ENCODE results near the gene CRTAC1. TPM values are rescaled to one million over a fixed set of nuclear protein-coding genes. Genes with fewer than 3 reads are reported as not detected.

CRTAC1 gene
- total RNA-seq, 1 donor from 2014 or later = 2.3 TPM

DNA sequence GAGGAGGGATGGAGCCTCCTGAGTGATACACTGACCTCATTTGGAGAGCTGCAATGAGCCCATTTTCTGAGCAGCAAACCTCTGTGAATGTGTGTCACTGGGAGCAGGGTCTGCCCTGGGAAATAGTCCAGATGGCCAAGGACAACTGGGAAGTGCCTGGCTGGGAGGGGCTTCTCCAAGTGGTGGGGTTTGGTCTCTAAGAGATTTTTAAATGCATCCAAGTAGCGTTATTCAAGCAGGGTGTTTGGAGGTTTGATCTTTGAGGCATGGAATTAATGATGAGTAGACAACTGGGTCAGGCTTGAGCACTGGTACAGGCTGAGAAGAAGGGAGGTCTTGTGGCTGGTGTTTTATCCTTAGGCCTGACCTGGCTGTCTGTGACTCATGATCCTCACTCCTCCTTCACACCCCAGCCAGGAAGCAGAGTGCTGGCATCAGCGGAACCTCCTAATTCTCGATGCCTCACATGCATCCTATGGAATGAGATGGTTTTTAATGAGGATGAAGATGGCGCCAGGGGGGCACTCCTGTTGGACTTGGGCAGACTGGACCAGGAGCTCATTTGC, 177.5 kb downstream of the CRTAC1 start:
- H3K27me3 ChIP-seq (ENCODE audit: low read depth) = peaks cover 84% of the 10 kb centered on the region
- H3K4me1 ChIP-seq = peaks cover 9% of the 10 kb centered on the region
- no peak overlapping the region for H3K27ac ChIP-seq (replicated peaks)
- peaks cover 7% of the 10 kb centered on the region for H3K9me3 ChIP-seq (replicated peaks)
- TF ChIP-seq, protein P1, sequence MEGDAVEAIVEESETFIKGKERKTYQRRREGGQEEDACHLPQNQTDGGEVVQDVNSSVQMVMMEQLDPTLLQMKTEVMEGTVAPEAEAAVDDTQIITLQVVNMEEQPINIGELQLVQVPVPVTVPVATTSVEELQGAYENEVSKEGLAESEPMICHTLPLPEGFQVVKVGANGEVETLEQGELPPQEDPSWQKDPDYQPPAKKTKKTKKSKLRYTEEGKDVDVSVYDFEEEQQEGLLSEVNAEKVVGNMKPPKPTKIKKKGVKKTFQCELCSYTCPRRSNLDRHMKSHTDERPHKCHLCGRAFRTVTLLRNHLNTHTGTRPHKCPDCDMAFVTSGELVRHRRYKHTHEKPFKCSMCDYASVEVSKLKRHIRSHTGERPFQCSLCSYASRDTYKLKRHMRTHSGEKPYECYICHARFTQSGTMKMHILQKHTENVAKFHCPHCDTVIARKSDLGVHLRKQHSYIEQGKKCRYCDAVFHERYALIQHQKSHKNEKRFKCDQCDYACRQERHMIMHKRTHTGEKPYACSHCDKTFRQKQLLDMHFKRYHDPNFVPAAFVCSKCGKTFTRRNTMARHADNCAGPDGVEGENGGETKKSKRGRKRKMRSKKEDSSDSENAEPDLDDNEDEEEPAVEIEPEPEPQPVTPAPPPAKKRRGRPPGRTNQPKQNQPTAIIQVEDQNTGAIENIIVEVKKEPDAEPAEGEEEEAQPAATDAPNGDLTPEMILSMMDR (IDR thresholded peaks at IDR 0.05; ENCODE audit: borderline replicate concordance) = no peak
- intact Hi-C loops (cut with micrococcal nuclease) = no loop called here
- no peak for DNase-seq
- H3K4me3 ChIP-seq = no peak overlapping the region
- H3K36me3 ChIP-seq = no peaks in the 10 kb centered on the region

DNA sequence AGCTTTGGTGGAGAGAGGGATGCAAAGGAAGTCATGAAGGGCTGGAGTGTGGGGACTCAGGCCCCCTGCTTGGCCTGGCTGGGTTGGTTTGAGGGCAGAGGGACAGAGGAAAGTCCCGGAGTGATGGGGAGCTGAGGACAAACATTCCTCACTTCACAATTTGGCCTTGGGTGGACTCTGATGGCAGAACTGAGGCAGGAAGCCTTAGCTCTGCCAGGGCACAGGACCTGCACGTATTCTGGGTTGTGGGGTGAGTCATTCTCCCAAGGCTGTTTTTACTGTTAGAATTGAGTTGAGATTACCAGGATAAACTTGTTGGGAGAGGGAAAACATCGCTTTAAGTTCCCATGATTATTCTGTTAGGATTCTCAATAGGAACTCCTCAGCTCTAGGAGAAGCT, 178.1 kb downstream of the CRTAC1 start:
- no peak for DNase-seq
- H3K9me3 ChIP-seq (replicated peaks) = peaks cover 7% of the 10 kb centered on the region
- H3K36me3 ChIP-seq = no peaks in the 10 kb centered on the region
- TF ChIP-seq, protein P1 (IDR thresholded peaks at IDR 0.05; ENCODE audit: borderline replicate concordance) = no peak
- intact Hi-C loops (cut with micrococcal nuclease) = no loop called here
- H3K4me3 ChIP-seq = no peak overlapping the region
- H3K4me1 ChIP-seq = peaks cover 9% of the 10 kb centered on the region
- H3K27me3 ChIP-seq (ENCODE audit: low read depth) = peaks cover 83% of the 10 kb centered on the region
- H3K27ac ChIP-seq (replicated peaks) = no peak overlapping the region

DNA sequence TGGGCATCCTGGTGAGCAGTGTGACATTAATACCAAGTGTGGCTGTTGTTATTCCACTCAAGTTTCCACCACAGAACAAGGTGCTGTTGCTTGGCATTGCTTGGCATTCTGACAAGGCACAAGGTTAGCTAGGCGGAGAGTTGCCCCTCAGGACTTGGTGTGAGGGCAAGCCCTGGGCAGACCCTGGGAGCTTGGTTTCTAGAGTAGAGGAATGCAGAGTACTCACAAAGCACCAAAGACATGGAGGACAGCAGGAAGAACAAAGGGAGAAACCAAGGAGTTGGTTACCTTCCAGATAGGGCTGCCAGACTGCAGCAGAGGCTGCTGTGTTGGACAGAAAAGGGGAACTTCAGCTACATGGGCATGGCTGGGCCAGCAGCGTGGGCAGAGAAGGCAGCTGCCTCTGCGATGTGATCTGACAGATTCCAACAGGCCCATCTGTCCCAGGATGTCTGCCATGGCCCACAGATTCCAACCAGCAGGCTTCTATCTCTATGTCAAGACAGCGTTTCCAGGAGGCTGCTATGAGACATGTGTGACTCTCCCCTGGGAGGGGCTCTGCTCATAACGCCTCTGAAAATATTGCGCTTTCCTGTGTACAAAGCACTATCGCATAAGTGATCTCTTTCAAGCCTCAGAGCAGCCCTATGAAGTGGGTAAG, 178.9 kb downstream of the CRTAC1 start:
- H3K27ac ChIP-seq (replicated peaks) = no peak overlapping the region
- peaks cover 89% of the 10 kb centered on the region for H3K27me3 ChIP-seq (ENCODE audit: low read depth)
- peaks cover 3% of the 10 kb centered on the region for H3K9me3 ChIP-seq (replicated peaks)

DNA sequence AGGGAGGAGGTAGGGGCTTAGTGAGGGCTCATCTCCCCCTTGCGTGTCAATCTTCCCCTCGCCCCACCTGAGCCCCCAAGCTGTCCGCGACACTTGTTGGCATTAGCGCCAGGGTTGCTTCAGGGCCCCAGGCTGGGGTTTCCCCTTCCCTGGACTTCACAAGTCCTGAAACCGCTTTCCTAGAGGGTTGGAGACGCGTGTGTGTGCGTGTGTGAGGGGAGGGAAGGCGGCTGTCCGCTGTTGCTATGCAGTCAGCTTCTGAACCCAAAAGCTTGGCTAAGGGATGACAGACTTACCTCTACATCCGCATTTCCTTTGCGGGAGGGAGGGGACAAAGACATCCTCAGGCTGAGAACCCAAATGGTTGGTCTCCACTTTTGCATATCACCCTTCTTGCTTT, 180.0 kb downstream of the CRTAC1 start:
- Histone ChIP-seq H3K27me3 (ENCODE audit: low read depth) (peaks cover 92% of the 10 kb centered on the region), H3K4me1 (peaks cover 9% of the 10 kb centered on the region), H3K4me3 (peak overlapping the region; percentile 66), H3K27ac (replicated peaks) (no peak overlapping the region), H3K36me3 (no peaks in the 10 kb centered on the region), H3K9me3 (replicated peaks) (no peaks in the 10 kb centered on the region)
- no peak for DNase-seq
- intact Hi-C loops (cut with micrococcal nuclease) = no loop called here
- TF ChIP-seq, protein P1 (IDR thresholded peaks at IDR 0.05; ENCODE audit: borderline replicate concordance) = no peak

More for the DNA sequence above, 178.9 kb downstream of the CRTAC1 start:
- intact Hi-C loops (cut with micrococcal nuclease) = no loop called here
- Histone ChIP-seq H3K36me3 (no peaks in the 10 kb centered on the region), H3K4me1 (peaks cover 9% of the 10 kb centered on the region), H3K4me3 (no peak overlapping the region)
- TF ChIP-seq, protein P1 (IDR thresholded peaks at IDR 0.05; ENCODE audit: borderline replicate concordance) = no peak
- DNase-seq = no peak

DNA sequence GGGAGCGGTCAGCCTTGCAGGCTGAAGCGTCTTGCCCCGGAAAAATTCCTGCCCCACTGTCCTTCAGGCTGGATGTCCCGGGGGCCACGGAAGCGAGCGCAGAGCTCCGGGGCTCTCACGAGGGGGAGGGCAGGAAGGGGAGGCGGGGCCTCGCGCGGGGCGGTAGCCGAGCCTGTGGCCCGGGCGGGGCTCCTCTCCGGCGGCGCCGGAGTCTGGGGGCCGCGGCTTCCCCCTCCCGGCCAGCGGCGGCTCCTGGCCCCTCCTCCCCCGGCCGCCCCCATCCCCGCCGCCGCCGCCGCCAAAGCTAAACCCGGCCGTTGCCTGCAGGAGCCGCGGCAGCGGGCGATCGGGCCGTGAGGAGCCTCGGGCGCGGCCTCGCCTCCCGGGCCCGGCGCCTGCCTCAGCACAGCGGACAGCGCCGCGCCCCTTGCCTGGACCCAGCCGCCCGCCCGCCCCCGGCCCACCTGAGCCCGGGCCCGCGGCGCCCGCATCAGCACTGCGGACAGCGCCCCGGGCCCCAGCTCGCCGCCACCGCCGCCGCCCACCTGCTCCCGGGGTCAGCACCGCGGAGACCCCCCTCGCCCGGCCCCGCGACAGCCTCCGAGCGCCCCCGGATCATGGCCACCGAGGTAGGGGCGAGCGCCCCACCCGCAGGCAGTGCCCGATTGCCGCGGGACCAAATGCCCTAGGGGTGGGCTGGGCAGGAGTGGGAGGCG, 180.6 kb downstream of the CRTAC1 start, which contains the start of gene GOLGA7B:
GOLGA7B (plus strand) TSS at position 157 of the 716 bp plus-strand sequence; CDS start at position 618, 461 bp downstream.
- peaks cover 95% of the 10 kb centered on the region for H3K27me3 ChIP-seq (ENCODE audit: low read depth)
- H3K9me3 ChIP-seq (replicated peaks) = no peaks in the 10 kb centered on the region
- TF ChIP-seq, protein P1 (IDR thresholded peaks at IDR 0.05; ENCODE audit: borderline replicate concordance) = no peak
- H3K4me3 ChIP-seq = peak within 1 kb of the TSS; percentile 66
- peaks cover 9% of the 10 kb centered on the region for H3K4me1 ChIP-seq
- intact Hi-C loops (cut with micrococcal nuclease) = no loop called here
- no peak within 1 kb of the TSS for H3K27ac ChIP-seq (replicated peaks)
- H3K36me3 ChIP-seq = no peaks in the 10 kb centered on the region
- peak; percentile 18 for DNase-seq
